NB4 (cell line): ENCODE measurements around the gene CDH4.

Experiments used
- POLR2A ChIP-seq: IDR thresholded peaks from 2 replicates; pipeline ENCODE4 v1.6.1; 2011; ENCODE audit warnings: mild to moderate bottlenecking; ENCODE audit not compliant: insufficient read length; ENCODE audit errors: extremely low read depth
- TF ChIP-seq, protein P1 (sequence below): IDR thresholded peaks from one replicate; pipeline ENCODE4 v1.5.1; 2012; ENCODE audit warnings: low read depth, low read length
- TF ChIP-seq, protein P2 (sequence below): IDR thresholded peaks from 2 replicates; pipeline ENCODE4 v1.6.1; 2011; ENCODE audit warnings: low read depth, low read length

DNA sequence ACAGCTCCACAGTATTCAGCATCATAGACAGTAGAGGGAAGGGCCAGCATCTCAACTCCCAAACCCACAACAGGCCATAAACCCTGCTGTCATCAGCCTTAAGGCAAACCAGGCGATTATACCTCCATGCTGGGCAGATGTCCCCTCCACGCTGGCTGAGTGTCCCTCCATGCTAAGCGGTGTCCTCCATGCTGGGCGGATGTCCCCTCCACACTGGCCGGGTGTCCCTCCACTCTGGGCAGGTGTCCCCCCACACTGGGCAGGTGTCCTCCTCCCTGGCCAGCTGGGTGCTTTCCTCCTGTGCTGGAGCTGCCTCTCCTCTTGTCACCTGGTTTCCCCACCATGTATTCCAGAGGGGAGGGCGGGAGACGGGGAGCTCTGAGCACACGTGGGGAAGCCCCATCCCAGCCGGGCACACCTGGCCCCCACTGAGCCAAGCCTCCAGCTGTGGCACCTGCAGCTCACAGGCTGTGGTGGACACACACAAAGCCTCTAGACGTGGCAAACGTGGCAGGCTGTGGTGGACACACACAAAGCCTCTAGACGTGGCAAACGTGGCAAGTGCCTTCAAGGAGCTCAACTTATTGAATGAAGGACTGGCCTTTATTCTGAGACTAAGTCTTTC is 616.5 kb downstream of the CDH4 start:
- no peak for TF ChIP-seq POLR2A
- TF ChIP-seq, protein P1, sequence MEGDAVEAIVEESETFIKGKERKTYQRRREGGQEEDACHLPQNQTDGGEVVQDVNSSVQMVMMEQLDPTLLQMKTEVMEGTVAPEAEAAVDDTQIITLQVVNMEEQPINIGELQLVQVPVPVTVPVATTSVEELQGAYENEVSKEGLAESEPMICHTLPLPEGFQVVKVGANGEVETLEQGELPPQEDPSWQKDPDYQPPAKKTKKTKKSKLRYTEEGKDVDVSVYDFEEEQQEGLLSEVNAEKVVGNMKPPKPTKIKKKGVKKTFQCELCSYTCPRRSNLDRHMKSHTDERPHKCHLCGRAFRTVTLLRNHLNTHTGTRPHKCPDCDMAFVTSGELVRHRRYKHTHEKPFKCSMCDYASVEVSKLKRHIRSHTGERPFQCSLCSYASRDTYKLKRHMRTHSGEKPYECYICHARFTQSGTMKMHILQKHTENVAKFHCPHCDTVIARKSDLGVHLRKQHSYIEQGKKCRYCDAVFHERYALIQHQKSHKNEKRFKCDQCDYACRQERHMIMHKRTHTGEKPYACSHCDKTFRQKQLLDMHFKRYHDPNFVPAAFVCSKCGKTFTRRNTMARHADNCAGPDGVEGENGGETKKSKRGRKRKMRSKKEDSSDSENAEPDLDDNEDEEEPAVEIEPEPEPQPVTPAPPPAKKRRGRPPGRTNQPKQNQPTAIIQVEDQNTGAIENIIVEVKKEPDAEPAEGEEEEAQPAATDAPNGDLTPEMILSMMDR: no peak
- TF ChIP-seq, protein P2, sequence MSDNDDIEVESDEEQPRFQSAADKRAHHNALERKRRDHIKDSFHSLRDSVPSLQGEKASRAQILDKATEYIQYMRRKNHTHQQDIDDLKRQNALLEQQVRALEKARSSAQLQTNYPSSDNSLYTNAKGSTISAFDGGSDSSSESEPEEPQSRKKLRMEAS: no peak
